ENCODE results near the gene CARD10. TPM values are rescaled to one million over a fixed set of nuclear protein-coding genes. Genes with fewer than 3 reads are reported as not detected.
A peak's percentile ranks its signal among the peaks of the same experiment; 100 is the strongest.

CARD10 gene
- total RNA-seq, 1 experiment from 2014 or later = 17.7 TPM

DNA sequence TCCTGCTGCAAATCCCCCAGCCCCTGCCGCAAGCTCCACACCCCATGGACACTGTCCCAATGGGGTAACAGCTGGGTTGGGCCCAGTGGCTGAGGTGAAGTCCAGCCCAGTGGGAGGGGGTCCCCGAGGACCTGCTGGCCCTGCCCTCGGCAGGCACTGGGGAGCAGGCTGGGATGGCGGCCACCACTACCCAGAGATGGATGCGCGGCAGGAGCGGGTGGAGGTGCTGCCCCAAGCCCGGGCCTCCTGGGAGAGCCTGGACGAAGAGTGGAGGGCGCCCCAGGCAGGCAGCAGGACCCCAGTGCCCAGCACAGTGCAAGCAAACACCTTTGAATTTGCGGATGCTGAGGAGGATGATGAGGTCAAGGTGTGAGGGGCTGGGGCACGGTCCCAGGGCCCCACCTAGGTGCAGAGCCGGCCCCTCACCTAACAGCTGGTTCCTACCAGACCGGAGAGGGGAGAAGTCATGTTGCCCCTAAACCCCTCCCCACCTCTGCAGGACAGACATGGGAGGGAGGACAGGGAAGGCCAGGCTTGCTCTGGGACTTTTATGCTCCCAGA, 49.3 kb upstream of the CARD10 start:
- peaks cover 3% of the 10 kb centered on the region; the same call in 1 of the 2 replicates for H3K27me3 Mint-ChIP-seq (ENCODE audit: low read depth)
- H4K20me1 ChIP-seq (ENCODE audit: control insufficient read depth, insufficient read depth, insufficient read length) = no peaks in the 10 kb centered on the region

More for the DNA sequence above, 49.3 kb upstream of the CARD10 start:
- Histone ChIP-seq H3K4me2 (ENCODE audit: insufficient read depth, insufficient read length, low read length) (no peak overlapping the region), H4K5ac (ENCODE audit: insufficient read length, low read depth, low read length) (no peak overlapping the region), H2BK5ac (ENCODE audit: insufficient read length, low read length) (no peak overlapping the region), H3K14ac (ENCODE audit: insufficient read depth, low read length) (no peak overlapping the region), H3K9me3 (ENCODE audit: control insufficient read depth, low read depth, low read length) (no peaks in the 10 kb centered on the region), H3K79me2 (ENCODE audit: insufficient read depth, low read length) (no peaks in the 10 kb centered on the region; the same call in 1 of the 2 replicates), H3T11ph (ENCODE audit: low read length) (no peak overlapping the region), H2BK15ac (ENCODE audit: low read depth, low read length) (no peak overlapping the region), H3K27me3 (ENCODE audit: insufficient read depth, low read length) (no peaks in the 10 kb centered on the region), H4K91ac (ENCODE audit: insufficient read length, low read depth, low read length) (no peak overlapping the region), H3K79me1 (ENCODE audit: insufficient read depth, low read depth, low read length, poor library complexity, severe bottlenecking) (no peaks in the 10 kb centered on the region), H2BK12ac (ENCODE audit: insufficient read length, low read depth, low read length) (no peak overlapping the region), H3K23me2 (ENCODE audit: insufficient read length, low read depth, low read length, poor library complexity, severe bottlenecking) (no peaks in the 10 kb centered on the region), H2AFZ (ENCODE audit: low read length) (no peak overlapping the region), H2BK120ac (ENCODE audit: low read depth, low read length, poor library complexity, severe bottlenecking) (no peak overlapping the region), H4K8ac (replicated peaks; ENCODE audit: insufficient read length, low read depth, low read length) (no peak overlapping the region), H3K27ac (ENCODE audit: insufficient read length, low read depth, low read length) (no peak overlapping the region), H2AK5ac (ENCODE audit: insufficient read length, low read length) (no peak overlapping the region), H2BK20ac (ENCODE audit: low read depth, low read length, poor library complexity, severe bottlenecking) (no peak overlapping the region), H3K4me1 (ENCODE audit: insufficient read depth, low read length) (peaks cover 8% of the 10 kb centered on the region; the same call in 1 of the 2 replicates), H3K56ac (ENCODE audit: insufficient read length, low read depth, low read length) (no peak overlapping the region), H3K23ac (ENCODE audit: insufficient read length, low read depth, low read length) (no peak overlapping the region), H3K9ac (ENCODE audit: extremely low read depth, insufficient read length, low read length) (no peak overlapping the region), H3K18ac (ENCODE audit: insufficient read length, low read depth, low read length) (no peak overlapping the region), H3K4ac (ENCODE audit: low read depth, low read length) (no peak overlapping the region)
- no CpG with 5 or more reads among the region's 14 CpGs for WGBS (ENCODE audit: extremely low coverage, insufficient read length, low lambda C conversion rate)
- no peak overlapping the region for H3K27ac Mint-ChIP-seq
- TF ChIP-seq, protein P1, sequence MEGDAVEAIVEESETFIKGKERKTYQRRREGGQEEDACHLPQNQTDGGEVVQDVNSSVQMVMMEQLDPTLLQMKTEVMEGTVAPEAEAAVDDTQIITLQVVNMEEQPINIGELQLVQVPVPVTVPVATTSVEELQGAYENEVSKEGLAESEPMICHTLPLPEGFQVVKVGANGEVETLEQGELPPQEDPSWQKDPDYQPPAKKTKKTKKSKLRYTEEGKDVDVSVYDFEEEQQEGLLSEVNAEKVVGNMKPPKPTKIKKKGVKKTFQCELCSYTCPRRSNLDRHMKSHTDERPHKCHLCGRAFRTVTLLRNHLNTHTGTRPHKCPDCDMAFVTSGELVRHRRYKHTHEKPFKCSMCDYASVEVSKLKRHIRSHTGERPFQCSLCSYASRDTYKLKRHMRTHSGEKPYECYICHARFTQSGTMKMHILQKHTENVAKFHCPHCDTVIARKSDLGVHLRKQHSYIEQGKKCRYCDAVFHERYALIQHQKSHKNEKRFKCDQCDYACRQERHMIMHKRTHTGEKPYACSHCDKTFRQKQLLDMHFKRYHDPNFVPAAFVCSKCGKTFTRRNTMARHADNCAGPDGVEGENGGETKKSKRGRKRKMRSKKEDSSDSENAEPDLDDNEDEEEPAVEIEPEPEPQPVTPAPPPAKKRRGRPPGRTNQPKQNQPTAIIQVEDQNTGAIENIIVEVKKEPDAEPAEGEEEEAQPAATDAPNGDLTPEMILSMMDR (conservative IDR thresholded peaks at IDR 0.05) = no peak
- peak; percentile 26 for DNase-seq
- H3K36me3 Mint-ChIP-seq (ENCODE audit: insufficient read depth in 1 of 3, low read depth in 3 of 3) = peaks cover 0 to 12% (median 0%) of the 10 kb centered on the region in 3 experiments; a peak in 4 of 7 replicates
- peaks cover 33 to 37% of the 10 kb centered on the region in 2 experiments for H3K4me1 Mint-ChIP-seq
- H3K9me3 Mint-ChIP-seq = no peaks in the 10 kb centered on the region; a peak in 1 of 5 replicates
- no peak overlapping the region for H3K4me3 Mint-ChIP-seq
